Thyroid gland (tissue), 4 donors: ENCODE results near the gene CAMKK1. TPM values are rescaled to one million over a fixed set of nuclear protein-coding genes. Genes with fewer than 3 reads are reported as not detected.

Source experiments
- DNase-seq, 2 donors: peaks; one replicate each; pipeline ENCODE4 v3.0.0-alpha.2; 2019
- H3K27ac ChIP-seq, 3 donors: fragments of 200-600 bp; sonication (generic); 1 replicate in 2 of 3; 2 replicates in 1 of 3; pipeline ENCODE4 v1.5.1; 2016 to 2019; ENCODE audit warnings: mild to moderate bottlenecking in 1 of 3, moderate library complexity in 1 of 3
- H3K27me3 ChIP-seq: fragments of 200-600 bp; sonication (generic); one replicate; pipeline ENCODE4 v1.5.1; 2019
- H3K36me3 ChIP-seq, 2 donors: fragments of 200-600 bp; sonication (generic); one replicate each; pipeline ENCODE4 v1.5.1; 2016 to 2019
- H3K4me1 ChIP-seq, 2 donors: fragments of 200-600 bp; sonication (generic); one replicate each; pipeline ENCODE4 v1.5.1; 2017 to 2019
- H3K4me3 ChIP-seq, 3 donors: fragments of 200-600 bp; sonication (generic); replicated peaks in 1 of 3; 1 replicate in 2 of 3; 2 replicates in 1 of 3; pipeline ENCODE4 v1.5.1; 2016; ENCODE audit warnings: mild to moderate bottlenecking in 1 of 3
- H3K9me3 ChIP-seq: fragments of 200-600 bp; sonication (generic); one replicate; pipeline ENCODE4 v1.5.1; 2017
- CTCF ChIP-seq, 6 experiments: fragments of 200-600 bp in 3 of 6; fragments of 450-650 bp in 3 of 6; sonication (generic) in 3 of 6; IDR thresholded peaks; one replicate each; pipeline ENCODE4 v1.5.1; 2016 to 2019; ENCODE audit warnings: antibody characterized with exemption in 6 of 6, mild to moderate bottlenecking in 2 of 6, inconsistent platforms in 1 of 6, moderate library complexity in 1 of 6
- POLR2A ChIP-seq, 2 donors: fragments of 450-650 bp; IDR thresholded peaks; one replicate each; pipeline ENCODE4 v1.6.1; 2017; ENCODE audit warnings: antibody characterized with exemption in 2 of 2, mild to moderate bottlenecking in 2 of 2, moderate library complexity in 1 of 2
- WGBS, 2 donors: methylation state at CpG; one replicate each; pipeline ENCODE4 v1.1.5; 2017; 5-methylcytosine and 5-hydroxymethylcytosine counted together
- intact Hi-C: fragments of 100-400 bp; cut with DNase I; formaldehyde crosslinking; loops from one replicate; pipeline ENCODE4 v1.15.1; 2023
- total RNA-seq, 4 donors: library from RNA; depleted of rRNA; stranded (reverse); fragments of >200 nt; gene quantifications; one replicate each; pipeline ENCODE4 v1.2.3, GENCODE V29; 2016

CAMKK1 gene
- total RNA-seq, 4 donors from 2014 or later, result 5.9 to 10.1 (median 7.9) TPM

GRCh38 chr17:3896108-3896967, 3.5 kb upstream of the CAMKK1 start:
- H3K9me3 ChIP-seq, result no peaks in the 10 kb centered on the region
- DNase-seq, result peak; percentile 86 to 93
- no peaks in the 10 kb centered on the region for H3K36me3 ChIP-seq
- TF ChIP-seq CTCF (IDR thresholded peaks at IDR 0.05) (no peak), POLR2A (IDR thresholded peaks at IDR 0.05) (no peak)
- peaks cover 37 to 41% of the 10 kb centered on the region in 2 donors for H3K4me1 ChIP-seq
- peak overlapping the region; percentile 83 to 93 (median 89) for H3K27ac ChIP-seq
- H3K4me3 ChIP-seq, result no peak overlapping the region
- 41 to 47% methylated on average over 13 to 14 of the region's 15 CpGs for WGBS, 2 donors
- intact Hi-C loops, result no loop called here
- H3K27me3 ChIP-seq, result no peaks in the 10 kb centered on the region

GRCh38 chr17:3895354-3895753, 2.5 kb upstream of the CAMKK1 start:
- DNase-seq, result no peak
- Histone ChIP-seq H3K27me3 (no peaks in the 10 kb centered on the region), H3K36me3 (no peaks in the 10 kb centered on the region), H3K4me1 (peaks cover 44 to 51% of the 10 kb centered on the region in 2 donors), H3K4me3 (no peak overlapping the region), H3K9me3 (no peaks in the 10 kb centered on the region), H3K27ac (peak overlapping the region; percentile 83 to 93 (median 89))
- 98% methylated on average over 3 of the region's 3 CpGs for WGBS, 2 donors
- TF ChIP-seq CTCF (IDR thresholded peaks at IDR 0.05), result no peak
- no peak for TF ChIP-seq POLR2A (IDR thresholded peaks at IDR 0.05)
- intact Hi-C loops, result no loop called here

GRCh38 chr17:3894911-3895343, 2.1 kb upstream of the CAMKK1 start:
- no peak overlapping the region for H3K4me3 ChIP-seq
- no peaks in the 10 kb centered on the region for H3K36me3 ChIP-seq
- no peaks in the 10 kb centered on the region for H3K9me3 ChIP-seq
- DNase-seq, result peak; percentile 87 to 89
- H3K27me3 ChIP-seq, result no peaks in the 10 kb centered on the region
- peaks cover 49 to 55% of the 10 kb centered on the region in 2 donors for H3K4me1 ChIP-seq
- WGBS, 2 donors, result 16 to 23% methylated on average over 2 of the region's 2 CpGs
- peak in 1 of 6 experiments; percentile 4 for TF ChIP-seq CTCF (IDR thresholded peaks at IDR 0.05)
- TF ChIP-seq POLR2A (IDR thresholded peaks at IDR 0.05), result peak in 1 of 2 donors; percentile 42
- intact Hi-C loops, result no loop called here
- peak overlapping the region; percentile 83 to 93 (median 89) for H3K27ac ChIP-seq

GRCh38 chr17:3894188-3894587, 1.3 kb upstream of the CAMKK1 start:
- peak overlapping the region; percentile 83 to 93 (median 89) for H3K27ac ChIP-seq
- 76 to 90% methylated on average over 5 of the region's 5 CpGs for WGBS, 2 donors
- H3K9me3 ChIP-seq, result no peaks in the 10 kb centered on the region
- intact Hi-C loops, result no loop called here
- peaks cover 54 to 62% of the 10 kb centered on the region in 2 donors for H3K4me1 ChIP-seq
- no peaks in the 10 kb centered on the region for H3K36me3 ChIP-seq
- TF ChIP-seq POLR2A (IDR thresholded peaks at IDR 0.05) (no peak), CTCF (IDR thresholded peaks at IDR 0.05) (no peak)
- no peaks in the 10 kb centered on the region for H3K27me3 ChIP-seq
- DNase-seq, result no peak
- no peak overlapping the region for H3K4me3 ChIP-seq

- 72 to 77% methylated on average over 7 of the region's 7 CpGs for WGBS, 2 donors
- no peaks in the 10 kb centered on the region for H3K36me3 ChIP-seq
- H3K4me1 ChIP-seq, result peaks cover 54 to 67% of the 10 kb centered on the region in 2 donors
- DNase-seq, result no peak
- H3K27me3 ChIP-seq, result no peaks in the 10 kb centered on the region
- peak overlapping the region in 1 of 3 donors; percentile 68 for H3K4me3 ChIP-seq
- intact Hi-C loops, result no loop called here
- no peaks in the 10 kb centered on the region for H3K9me3 ChIP-seq
- TF ChIP-seq POLR2A (IDR thresholded peaks at IDR 0.05), result no peak
- peak overlapping the region; percentile 83 to 93 (median 89) for H3K27ac ChIP-seq
Observed at GRCh38 chr17:3893720-3894116, 865 bp upstream of the CAMKK1 start.
